Coronary artery (tissue), 2 donors: ENCODE results near the gene BLTP1.
"Not testable (repeated sequence)": the region's sequence is repeated elsewhere in the genome, so short reads cannot be mapped to it uniquely, and the experiment has no call there.

ENCODE experiments used
- DNase-seq: peaks from one replicate; pipeline ENCODE4 v3.0.0-alpha.2; 2017; ENCODE audit warnings: low spot score
- H3K27ac ChIP-seq, 2 donors: fragments of 200-600 bp; sonication (generic); one replicate each; pipeline ENCODE4 v1.5.1; 2016 to 2019
- H3K4me3 ChIP-seq: fragments of 200-600 bp; sonication (generic); 2 replicates; pipeline ENCODE4 v1.5.1; 2016; ENCODE audit warnings: mild to moderate bottlenecking, moderate library complexity
- TF ChIP-seq, protein P1 (sequence below): fragments of 200-600 bp; sonication (generic); IDR thresholded peaks from one replicate; pipeline ENCODE4 v1.5.1; 2019; ENCODE audit warnings: antibody characterized with exemption

The BLTP1 gene, protein sequence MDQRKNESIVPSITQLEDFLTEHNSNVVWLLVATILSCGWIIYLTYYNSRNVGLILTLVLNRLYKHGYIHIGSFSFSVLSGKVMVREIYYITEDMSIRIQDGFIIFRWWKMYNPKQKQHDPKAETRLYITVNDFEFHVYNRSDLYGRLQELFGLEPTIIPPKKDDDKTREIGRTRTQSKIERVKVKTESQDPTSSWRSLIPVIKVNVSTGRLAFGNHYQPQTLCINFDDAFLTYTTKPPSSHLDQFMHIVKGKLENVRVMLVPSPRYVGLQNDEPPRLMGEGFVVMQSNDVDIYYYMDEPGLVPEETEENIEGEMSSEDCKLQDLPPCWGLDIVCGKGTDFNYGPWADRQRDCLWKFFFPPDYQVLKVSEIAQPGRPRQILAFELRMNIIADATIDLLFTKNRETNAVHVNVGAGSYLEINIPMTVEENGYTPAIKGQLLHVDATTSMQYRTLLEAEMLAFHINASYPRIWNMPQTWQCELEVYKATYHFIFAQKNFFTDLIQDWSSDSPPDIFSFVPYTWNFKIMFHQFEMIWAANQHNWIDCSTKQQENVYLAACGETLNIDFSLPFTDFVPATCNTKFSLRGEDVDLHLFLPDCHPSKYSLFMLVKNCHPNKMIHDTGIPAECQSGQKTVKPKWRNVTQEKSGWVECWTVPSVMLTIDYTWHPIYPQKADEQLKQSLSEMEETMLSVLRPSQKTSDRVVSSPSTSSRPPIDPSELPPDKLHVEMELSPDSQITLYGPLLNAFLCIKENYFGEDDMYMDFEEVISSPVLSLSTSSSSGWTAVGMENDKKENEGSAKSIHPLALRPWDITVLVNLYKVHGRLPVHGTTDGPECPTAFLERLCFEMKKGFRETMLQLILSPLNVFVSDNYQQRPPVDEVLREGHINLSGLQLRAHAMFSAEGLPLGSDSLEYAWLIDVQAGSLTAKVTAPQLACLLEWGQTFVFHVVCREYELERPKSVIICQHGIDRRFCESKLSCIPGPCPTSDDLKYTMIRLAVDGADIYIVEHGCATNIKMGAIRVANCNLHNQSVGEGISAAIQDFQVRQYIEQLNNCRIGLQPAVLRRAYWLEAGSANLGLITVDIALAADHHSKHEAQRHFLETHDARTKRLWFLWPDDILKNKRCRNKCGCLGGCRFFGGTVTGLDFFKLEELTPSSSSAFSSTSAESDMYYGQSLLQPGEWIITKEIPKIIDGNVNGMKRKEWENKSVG (N-terminal part only)

DNA sequence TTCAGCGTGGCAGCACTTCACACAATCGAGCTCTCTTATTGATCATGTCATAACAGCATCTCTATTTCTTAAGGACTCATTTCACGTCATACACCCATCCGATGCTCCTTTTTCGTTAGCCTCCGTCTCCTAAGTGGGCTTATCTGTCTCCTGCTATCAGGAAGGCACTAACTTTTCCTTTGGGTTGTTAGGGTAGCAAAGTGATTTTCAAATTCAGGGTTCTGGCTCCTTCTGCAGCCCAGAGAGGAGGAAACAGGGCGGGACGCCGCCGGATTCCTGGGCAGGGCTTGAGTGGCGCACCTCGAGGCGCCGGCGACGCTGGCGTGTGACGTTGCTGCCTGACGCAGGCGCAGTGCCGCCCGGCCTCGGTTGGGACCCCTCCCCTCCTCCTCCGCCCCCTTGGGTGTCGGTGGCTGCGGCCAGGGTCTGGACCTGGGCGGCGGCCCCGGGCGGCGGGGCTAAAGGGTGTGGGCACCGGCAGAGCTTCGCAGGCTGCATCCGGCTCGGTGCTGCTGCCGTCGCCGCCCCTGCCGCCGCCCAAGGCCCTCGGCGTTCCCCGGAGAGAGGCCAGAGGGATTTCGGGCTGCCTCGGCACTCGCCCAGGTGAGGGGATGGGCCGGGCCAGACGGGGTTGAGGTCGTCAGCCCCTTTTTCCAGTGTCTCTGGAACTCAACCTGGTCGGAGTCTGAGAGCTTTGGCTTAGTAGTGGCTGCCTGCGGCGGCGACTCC, at the start of gene BLTP1:
BLTP1 (plus strand) TSS at position 350 of the 729 bp plus-strand sequence. CDS start 18,317 bp downstream, outside the sequence.
- peak; percentile 90 for DNase-seq
- peak within 1 kb of the TSS; percentile 96 to 97 for H3K27ac ChIP-seq
- peak within 1 kb of the TSS; percentile 92 for H3K4me3 ChIP-seq
- TF ChIP-seq, protein P1, sequence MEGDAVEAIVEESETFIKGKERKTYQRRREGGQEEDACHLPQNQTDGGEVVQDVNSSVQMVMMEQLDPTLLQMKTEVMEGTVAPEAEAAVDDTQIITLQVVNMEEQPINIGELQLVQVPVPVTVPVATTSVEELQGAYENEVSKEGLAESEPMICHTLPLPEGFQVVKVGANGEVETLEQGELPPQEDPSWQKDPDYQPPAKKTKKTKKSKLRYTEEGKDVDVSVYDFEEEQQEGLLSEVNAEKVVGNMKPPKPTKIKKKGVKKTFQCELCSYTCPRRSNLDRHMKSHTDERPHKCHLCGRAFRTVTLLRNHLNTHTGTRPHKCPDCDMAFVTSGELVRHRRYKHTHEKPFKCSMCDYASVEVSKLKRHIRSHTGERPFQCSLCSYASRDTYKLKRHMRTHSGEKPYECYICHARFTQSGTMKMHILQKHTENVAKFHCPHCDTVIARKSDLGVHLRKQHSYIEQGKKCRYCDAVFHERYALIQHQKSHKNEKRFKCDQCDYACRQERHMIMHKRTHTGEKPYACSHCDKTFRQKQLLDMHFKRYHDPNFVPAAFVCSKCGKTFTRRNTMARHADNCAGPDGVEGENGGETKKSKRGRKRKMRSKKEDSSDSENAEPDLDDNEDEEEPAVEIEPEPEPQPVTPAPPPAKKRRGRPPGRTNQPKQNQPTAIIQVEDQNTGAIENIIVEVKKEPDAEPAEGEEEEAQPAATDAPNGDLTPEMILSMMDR, result no peak

DNA sequence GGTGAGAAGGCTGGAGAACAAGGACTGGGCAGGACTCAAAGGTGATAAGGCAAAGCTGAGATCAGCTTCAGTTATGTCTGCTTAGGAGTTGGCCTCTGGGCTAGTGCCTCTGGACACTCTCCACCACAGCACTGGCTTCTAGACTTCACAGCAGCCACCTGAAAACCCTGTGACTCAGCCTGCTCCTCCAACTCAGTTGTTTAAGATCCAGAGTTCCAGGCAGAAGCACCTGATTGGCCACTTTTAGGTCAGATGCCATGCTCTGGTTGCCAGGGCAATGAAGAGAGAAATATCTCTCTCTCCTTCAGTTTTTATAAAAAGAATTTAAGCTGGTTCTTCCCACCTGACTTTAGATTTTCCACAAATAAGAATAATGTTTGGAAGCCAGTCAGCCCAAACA, 47.9 kb upstream of the BLTP1 start:
- TF ChIP-seq, protein P1, result no peak

DNA sequence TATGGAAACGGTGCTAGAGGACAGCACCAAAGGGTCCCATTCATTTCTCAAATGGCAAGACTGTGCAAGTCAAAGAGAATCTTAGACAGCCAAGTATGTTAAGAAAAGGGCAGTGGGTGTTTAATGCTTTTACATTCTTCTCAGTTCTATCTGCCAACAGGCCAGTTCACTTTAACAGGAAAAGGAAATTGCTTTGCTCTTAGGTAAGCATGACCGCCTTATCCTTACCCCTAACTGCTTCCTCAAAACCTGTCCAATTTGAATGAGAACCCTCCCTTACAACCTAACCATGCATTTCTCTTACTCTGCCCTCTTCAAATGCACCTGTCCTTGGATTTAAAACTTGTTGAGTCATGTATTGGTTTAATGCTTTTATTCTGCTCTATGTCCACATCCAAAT, 44.5 kb upstream of the BLTP1 start:
- no peak for DNase-seq
- TF ChIP-seq, protein P1, result no peak
- Histone ChIP-seq H3K4me3 (no peak overlapping the region), H3K27ac (no peak overlapping the region)

More for the DNA sequence above, 47.9 kb upstream of the BLTP1 start:
- H3K4me3 ChIP-seq, result no peak overlapping the region
- no peak for DNase-seq
- no peak overlapping the region for H3K27ac ChIP-seq

DNA sequence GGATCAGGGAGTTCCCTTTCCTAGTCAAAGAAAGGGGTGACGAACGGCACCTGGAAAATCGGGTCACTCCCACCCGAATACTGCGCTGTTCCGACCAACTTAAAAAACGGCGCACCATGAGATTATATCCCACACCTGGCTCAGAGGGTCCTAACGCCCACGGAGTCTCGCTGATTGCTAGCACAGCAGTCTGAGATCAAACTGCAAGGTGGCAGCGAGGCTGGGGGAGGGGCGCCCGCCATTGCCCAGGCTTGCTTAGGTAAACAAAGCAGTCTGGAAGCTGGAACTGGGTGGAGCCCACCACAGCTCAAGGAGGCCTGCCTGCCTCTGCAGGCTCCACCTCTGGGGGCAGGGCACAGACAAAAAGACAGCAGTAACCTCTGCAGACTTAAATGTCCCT, 41.8 kb upstream of the BLTP1 start:
- not testable (repeated sequence) for H3K4me3 ChIP-seq, DNase-seq, H3K27ac ChIP-seq

DNA sequence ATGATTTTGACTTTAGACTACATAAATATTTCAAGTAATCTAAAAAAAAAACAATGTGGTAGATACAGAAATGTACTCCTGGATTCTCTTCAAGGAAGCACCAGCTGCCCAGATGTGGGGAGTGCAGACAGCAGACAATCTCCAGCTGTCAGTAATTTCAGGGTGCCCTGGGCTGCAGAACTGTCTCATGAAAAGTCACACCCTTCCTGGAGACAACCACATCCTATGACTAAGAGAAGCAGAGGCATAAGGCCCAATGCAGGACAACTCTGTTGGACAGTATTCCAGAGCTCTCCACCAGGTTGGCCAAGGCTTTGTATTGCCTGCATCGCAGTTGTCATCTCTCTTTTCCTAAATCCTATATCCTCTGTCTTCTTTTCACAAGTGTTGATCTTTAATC, 34.4 kb upstream of the BLTP1 start:
- TF ChIP-seq, protein P1, result no peak
- Histone ChIP-seq H3K4me3 (no peak overlapping the region), H3K27ac (no peak overlapping the region)
- DNase-seq, result no peak

DNA sequence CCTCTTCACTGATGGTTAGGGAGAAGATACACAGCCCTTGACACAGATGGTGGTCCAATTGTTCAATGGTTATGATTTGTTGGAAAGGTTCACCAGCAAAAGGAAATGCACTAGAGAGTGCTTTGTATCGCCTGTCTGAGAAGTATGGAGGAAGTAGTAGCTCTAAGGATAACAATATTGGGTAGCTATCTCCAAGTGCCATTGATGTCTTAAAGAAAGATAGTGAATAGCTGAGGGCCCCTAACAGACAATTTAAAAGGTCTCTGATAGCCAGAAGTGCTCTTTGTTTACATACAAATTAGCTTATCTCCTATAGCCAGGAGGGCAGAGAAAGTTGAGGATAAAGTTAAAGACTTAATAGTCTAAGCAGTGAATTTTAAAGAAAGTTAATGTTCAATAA, 33.9 kb upstream of the BLTP1 start:
- Histone ChIP-seq H3K27ac (no peak overlapping the region), H3K4me3 (no peak overlapping the region)
- no peak for DNase-seq
- TF ChIP-seq, protein P1, result no peak
